ENCODE data around the gene IFNA2.
"Not testable (repeated sequence)": the region's sequence is repeated elsewhere in the genome, so short reads cannot be mapped to it uniquely, and the experiment has no call there.

Gene IFNA2

DNA sequence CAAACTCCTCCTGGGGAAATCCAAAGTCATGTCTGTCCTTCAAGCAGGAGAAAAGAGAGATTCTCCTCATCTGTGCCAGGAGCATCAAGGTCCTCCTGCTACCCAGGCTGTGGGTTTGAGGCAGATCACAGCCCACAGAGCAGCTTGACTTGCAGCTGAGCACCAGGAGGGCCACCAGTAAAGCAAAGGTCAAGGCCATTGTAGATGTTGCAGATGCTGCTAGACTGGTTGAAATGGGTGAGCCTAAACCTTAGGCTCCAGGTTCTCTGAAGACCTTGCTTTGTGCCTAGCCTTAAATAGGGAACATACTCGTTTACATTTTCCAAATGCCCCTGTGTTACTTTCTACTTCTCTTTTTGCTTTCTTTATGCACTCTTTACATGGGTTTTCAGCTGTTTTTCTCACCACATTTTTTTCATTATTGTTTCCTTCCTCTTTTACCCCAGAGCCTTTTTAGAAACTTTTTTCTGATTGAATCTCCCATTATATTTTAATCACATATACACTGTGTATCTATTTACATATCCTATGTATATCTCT is at the start of gene IFNA2:
TSS of gene IFNA2 (minus strand) at position 268 of the 540 bp plus-strand sequence. CDS start at position 199, 69 bp downstream.
- DNase-seq (ENCODE audit: low read depth in 2 of 2, low spot score in 1 of 2), result no peak

DNA sequence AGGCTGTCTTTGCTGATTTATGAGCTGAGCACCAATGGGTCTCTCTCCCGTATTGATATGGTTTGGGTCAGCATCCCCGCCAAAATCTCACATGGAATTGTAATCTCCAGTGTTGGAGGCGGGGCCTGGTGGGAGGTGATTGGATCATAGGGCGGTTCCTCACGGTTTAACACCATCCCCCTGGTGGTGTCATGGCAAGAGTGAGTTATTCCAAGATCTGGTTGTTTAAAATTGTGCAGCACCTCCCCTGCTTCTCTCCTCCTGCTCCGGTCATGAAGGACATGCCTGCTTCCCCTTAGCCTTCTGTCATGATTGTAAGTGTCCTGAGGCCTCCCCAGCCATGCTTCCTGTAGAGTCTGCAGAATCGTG is 49.8 kb upstream of the IFNA2 start:
- DNase-seq (ENCODE audit: low read depth in 2 of 2, low spot score in 1 of 2), result not testable (repeated sequence)

- DNase-seq (ENCODE audit: low read depth in 2 of 2, low spot score in 1 of 2), result peak in 1 of 2 donors; percentile 24
Measured at GRCh38 chr9:21434202-21435014, 49.2 kb upstream of the IFNA2 start.

DNA sequence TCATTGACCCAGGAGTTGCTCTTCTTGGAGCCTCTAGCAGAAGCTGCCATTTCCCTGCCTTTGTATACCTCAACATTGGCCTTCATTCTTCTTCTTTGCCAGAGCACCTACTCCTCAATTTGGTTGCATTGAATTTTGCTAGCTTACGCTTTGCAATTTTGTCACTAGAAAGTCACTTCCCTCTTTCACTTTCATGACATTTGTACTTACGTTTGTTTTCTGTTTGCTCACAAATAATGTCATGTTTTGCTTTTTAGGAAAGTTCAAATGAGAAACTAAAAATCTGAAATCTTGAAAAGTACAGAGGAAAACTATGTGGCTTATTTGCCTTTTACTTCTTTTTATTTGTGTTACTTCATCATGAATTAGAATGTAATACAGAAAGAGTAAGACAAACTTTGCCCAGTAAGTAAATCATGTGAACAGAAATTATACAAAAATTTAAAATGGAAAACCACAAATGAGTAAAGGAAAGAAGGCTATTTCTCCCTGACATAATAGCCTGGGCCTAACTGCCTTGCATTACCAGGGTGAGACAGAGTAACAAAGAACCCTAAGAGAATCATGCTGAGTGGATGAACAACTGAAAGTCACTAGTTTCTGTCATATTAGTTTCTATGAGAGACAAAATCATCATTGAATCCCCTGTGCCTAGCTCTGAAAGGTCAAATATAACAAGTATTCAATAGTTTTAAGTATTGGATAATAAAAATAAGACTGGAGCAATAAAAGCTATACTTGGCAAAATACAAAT is 47.7 kb upstream of the IFNA2 start:
- no peak for DNase-seq (ENCODE audit: low read depth in 2 of 2, low spot score in 1 of 2)

DNA sequence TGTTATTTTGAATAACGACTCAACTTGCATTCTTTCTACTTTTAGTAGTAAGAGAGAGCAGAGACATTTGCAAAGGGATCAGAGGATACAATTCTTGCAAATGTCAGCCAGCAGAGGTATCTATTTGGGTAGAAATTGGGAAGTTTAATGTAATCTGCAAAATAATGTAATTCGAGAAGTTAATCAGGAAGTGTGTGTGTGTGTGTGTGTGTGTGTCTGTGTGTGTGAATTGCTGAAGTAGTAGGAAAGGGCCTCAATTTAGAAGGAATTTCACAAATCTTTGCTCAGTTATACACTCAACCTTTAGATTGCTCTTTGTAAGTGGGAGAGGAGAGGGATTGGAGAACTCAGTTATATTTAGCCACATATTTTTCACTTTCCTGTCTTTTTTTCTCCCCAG is 44.0 kb upstream of the IFNA2 start:
- DNase-seq (ENCODE audit: low read depth in 2 of 2, low spot score in 1 of 2), result no peak

DNA sequence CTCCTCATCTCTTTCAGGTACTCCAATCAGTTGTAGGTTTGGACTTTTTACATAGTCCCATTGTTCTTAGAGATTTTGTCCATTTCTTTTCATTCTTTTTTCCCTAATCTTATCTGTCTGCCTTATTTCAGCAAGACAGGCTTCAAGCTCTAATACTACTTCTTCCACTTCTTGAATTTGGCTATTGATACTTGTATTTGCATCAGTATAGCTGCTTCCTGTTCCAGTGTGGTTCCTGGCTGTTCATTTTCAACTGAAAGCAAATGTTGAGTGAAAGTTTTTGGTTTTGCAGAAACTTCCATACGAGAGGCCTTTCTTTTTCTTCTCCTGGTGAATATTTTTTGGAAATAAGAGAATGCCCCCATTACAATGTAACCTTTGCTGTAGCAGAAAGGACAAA is 43.0 kb upstream of the IFNA2 start:
- DNase-seq (ENCODE audit: low read depth in 2 of 2, low spot score in 1 of 2), result no peak

- no peak for DNase-seq (ENCODE audit: low read depth in 2 of 2, low spot score in 1 of 2)
Measured at GRCh38 chr9:21415493-21416267, 30.5 kb upstream of the IFNA2 start.

DNA sequence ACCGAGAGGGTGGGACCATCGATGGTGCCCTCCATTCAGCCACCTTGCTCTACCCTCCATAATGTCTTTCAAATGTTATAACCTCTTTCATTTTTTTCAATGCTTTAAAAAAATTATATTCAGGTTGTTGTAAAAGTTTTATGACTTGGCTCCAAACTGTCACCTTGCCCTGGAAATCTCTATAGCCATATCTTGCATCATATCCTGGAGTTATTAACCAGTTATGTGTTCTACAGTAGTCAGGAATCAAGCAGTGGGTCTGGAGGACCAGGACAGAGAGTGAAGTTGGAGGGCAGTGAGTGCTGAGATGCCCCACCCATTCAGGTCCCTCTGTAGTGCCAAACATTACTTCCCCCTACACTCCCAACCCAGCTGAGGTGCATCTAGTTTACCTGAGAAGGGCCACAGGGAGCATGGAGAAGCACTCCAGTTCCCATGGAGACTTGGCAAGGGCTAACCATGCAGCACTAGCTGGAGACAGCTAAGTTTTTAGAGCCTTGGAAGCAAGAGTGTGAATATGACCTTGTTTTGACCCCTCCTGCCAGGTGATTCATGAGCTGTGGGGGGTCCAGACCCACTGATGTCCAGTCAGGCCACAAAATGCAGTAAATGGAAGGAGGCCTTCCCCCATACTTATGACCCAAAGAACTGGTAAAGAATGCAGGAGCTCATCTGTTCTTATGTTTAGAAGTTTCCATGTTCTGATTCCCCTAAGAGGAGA is 29.2 kb upstream of the IFNA2 start:
- no peak for DNase-seq (ENCODE audit: low read depth in 2 of 2, low spot score in 1 of 2)

GRCh38 chr9:21413624-21414023 is 28.4 kb upstream of the IFNA2 start:
- DNase-seq (ENCODE audit: low read depth in 2 of 2, low spot score in 1 of 2), result no peak

DNA sequence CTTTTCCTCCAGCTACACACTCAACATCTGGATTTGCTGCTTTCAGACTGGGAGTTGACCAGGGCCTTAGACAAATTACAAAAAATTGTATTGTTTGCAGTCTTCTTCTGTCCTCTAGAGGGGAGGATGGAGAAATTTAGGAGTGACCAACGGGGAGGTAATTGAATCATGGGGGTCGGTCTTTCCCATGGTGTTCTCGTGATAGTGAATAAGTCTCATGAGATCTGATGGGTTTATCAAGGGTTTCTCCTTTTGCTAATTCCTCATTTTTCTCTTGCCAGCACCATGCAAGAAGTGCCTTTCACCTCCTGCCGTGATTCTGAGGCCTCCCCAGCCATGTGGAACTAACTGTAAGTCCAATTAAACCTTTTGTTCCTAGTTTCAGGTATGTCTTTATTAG is 28.0 kb upstream of the IFNA2 start:
- no peak for DNase-seq (ENCODE audit: low read depth in 2 of 2, low spot score in 1 of 2)

- no peak for DNase-seq (ENCODE audit: low read depth in 2 of 2, low spot score in 1 of 2)
Measured at GRCh38 chr9:21412107-21412506, 26.9 kb upstream of the IFNA2 start.

DNA sequence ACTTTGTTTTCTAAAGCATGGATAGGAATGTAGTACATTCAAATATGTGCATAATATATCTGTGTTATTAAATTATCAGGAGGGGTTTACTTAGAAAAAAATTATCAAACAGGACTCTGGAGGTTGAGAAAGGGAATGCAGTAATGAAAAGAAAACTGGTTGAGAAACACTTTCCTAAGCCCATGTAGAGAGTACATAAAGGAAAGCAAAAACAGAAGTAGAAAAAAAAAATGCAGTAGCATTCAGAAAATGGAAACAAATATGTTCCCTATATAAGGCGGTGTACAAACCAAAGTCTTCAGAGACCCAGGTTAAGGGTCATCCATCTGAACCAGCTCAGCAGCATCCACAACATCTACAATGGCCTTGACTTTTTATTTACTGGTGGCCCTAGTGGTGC is 23.6 kb upstream of the IFNA2 start, which contains the start of gene IFNA8:
TSS of gene IFNA8 (plus strand) at position 301 of the 400 bp plus-strand sequence. CDS start at position 361, 60 bp downstream.
- DNase-seq (ENCODE audit: low read depth in 2 of 2, low spot score in 1 of 2), result no peak

DNA sequence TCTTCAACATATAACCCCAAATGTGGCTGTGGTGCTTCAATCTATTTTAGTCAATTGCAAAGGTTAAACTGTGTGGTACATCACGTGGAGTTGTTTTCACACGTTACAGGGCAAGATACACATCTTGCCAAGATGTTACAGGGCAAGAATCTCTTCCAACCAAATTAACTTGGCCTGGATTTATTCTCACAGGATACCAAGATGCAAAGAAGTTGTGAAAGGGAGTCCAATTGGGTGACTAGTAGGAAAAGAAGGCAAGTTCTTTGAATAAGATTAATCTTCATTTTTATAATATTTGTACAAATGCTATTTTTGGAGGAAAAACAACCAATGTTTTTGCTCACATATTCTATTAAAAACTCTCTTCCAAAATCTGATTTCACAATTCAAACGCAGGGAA is 18.9 kb upstream of the IFNA2 start:
- DNase-seq (ENCODE audit: low read depth in 2 of 2, low spot score in 1 of 2), result no peak

- DNase-seq (ENCODE audit: low read depth in 2 of 2, low spot score in 1 of 2), result no peak
Measured at GRCh38 chr9:21402386-21403251, 17.4 kb upstream of the IFNA2 start.

DNA sequence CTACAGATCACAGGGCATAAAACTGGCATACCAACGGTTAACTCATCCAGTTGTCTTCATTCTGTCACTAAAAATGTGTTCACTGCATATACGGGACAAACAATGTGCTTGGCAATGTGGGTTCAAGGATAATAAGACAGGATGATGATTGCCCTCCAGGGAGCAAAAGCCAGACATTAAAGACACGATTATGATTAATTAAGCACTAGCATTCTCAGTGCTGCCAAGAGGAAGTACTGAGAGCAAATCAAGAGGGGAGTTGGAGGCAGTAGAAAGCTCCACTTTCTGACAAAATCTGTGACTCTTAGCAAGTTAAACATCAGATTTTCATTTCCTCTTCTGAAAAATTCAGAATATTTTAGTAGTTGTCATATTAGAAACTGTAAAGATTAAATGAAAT is 14.8 kb upstream of the IFNA2 start:
- DNase-seq (ENCODE audit: low read depth in 2 of 2, low spot score in 1 of 2), result no peak

DNA sequence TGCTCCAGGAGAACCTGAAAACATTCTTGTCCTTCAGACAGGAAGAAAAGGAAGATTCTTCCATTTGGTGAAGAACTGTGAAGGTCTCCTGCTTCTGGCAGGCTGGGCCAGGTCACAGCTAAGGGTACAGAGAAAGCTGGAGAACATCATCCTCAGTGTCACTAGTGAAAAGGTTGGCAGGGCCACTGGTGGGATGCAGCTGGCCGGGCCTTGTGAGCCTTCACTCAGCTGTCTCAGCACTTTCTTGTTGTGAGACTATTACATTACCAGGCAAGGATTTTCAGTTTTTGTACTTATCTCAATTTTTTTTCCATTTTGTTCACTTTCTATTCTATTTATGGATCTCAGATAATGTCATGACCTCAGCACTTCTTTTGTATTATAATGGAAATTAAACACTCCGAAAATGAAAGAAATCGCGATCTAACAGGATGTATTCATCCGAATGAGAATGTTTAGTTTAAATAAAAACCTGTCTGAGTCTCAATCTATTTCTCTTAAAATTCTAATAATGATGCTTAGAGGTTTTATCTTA is 13.8 kb upstream of the IFNA2 start:
- no peak for DNase-seq (ENCODE audit: low read depth in 2 of 2, low spot score in 1 of 2)

DNA sequence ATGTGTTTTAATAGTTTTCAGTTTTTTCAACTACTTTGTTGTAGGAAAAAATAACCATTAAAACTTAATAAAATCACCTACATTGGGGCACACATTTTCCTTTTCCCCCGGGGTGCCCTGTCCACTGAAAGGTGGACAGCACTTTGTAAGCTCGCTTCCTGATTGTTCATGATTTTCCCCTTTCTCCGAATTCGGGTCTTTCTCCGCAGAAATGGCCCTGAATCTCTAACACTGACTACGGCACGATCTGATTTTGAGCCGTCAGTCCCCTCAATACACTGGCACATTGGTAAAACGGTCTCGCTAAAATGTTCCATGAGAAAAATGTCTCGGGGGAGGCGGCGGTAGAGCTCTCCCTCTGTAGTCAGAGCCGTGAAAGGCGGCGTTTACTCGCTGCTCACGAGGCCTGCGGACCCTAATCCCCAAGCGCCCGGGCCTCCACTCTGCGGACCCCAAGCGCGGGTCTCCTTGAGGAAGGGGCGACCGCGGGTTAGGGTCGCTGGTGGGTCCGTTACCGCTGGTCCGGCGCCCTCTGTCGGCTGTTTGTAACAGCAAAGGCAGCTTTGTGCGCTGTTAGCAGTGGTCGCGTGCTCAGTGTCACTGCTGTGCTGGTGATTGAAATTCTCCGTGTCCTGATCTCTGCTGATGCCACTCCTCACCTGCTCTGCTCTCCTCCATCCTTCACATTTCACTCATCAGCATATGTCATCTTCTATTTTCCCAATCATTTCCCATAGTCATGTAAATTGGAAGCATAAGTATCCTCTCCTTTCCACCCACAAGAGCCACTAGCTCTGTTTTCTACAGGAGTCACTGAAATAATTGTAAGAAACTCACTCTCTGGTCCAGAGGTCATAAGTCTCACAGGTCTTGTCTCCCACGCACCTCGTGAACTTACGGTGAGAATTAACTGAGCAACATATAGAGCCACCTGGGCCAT is 10.8 kb upstream of the IFNA2 start:
- DNase-seq (ENCODE audit: low read depth in 2 of 2, low spot score in 1 of 2), result peak; percentile 16 to 34

DNA sequence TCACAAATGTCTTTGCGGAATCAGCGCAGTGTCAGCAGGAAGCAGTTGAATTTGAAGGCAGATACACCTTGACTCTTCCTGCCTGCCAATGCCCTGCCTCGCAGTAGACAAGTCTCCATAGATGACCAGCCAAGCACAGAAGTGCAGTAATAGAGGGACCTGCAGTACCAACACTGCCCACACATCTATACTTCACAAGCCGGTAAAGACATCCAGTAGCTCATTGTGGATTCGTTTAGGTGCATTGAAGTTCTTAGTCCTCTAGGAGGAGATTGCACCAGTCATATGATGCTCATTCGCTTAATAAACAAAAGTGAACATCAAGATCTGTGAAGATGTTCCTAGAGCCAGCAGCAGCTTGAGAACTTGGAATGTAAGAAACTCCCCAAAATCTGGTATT is 7.1 kb upstream of the IFNA2 start:
- DNase-seq (ENCODE audit: low read depth in 2 of 2, low spot score in 1 of 2), result no peak

Measured in stimulated activated CD8-positive, alpha-beta memory T cell treated with anti-CD3 and anti-CD28 coated beads, Interleukin-4, amount 100 ng/mL, for 4 hours (primary cell).